SU-DHL-6 (cell line): ENCODE measurements around the gene PLK5.

ENCODE experiments used
- CTCF ChIP-seq: fragments of 200-600 bp; sonication (generic); IDR thresholded peaks from one replicate; pipeline ENCODE4 v1.5.1; 2017; ENCODE audit warnings: antibody characterized with exemption, mild to moderate bottlenecking, low read length, moderate library complexity; ENCODE audit not compliant: insufficient read depth, poor library complexity, severe bottlenecking
- EZH2phosphoT487 ChIP-seq: fragments of 200-600 bp; sonication (generic), shearing (Covaris generic); conservative IDR thresholded peaks from 2 replicates; pipeline ENCODE4 v1.6.1; 2018; ENCODE audit warnings: mild to moderate bottlenecking, antibody characterized with exemption, low read length, moderate library complexity, mixed read lengths

GRCh38 chr19:1558552-1558951, 34.7 kb downstream of the PLK5 start:
- no peak for TF ChIP-seq CTCF
- no peak for TF ChIP-seq EZH2phosphoT487
